Measurements from ENCODE around the gene SYT12.

DNA sequence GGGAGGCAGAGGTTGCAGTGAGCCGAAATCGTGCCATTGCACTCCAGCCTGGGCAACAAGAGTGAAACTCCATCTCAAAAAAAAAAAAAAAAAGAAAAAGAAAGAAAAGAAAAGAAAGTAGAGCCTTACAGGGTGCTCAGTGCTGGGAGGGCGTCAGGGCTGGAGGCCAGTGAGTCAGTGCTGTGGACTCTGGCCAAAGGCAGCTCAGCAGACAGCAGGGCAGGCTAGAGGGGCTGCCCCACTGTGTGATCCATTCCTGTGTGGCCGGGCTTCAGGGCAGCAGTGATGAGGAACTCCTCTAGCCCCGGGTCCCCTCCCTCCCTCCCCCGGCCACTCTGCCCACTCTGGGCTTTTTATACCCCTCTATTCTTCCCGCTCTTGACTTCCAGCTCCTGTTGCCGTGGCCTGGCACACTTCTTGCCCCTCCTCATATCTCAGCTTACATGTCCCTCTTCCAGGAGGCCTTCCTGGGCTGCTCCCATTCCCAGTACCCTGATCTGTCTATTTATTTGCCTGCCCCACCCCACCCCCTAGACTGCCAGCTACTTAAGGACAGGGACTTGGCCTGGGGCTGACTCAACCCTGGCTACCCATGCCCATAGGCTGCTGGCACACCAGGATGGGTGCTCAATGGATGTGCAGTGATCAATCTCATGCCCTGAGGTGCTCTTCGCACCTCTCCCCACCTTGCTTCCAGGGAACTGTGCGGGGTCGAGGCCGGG is 10.1 kb downstream of the SYT12 start:
- TF ChIP-seq, protein P1, sequence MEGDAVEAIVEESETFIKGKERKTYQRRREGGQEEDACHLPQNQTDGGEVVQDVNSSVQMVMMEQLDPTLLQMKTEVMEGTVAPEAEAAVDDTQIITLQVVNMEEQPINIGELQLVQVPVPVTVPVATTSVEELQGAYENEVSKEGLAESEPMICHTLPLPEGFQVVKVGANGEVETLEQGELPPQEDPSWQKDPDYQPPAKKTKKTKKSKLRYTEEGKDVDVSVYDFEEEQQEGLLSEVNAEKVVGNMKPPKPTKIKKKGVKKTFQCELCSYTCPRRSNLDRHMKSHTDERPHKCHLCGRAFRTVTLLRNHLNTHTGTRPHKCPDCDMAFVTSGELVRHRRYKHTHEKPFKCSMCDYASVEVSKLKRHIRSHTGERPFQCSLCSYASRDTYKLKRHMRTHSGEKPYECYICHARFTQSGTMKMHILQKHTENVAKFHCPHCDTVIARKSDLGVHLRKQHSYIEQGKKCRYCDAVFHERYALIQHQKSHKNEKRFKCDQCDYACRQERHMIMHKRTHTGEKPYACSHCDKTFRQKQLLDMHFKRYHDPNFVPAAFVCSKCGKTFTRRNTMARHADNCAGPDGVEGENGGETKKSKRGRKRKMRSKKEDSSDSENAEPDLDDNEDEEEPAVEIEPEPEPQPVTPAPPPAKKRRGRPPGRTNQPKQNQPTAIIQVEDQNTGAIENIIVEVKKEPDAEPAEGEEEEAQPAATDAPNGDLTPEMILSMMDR (IDR thresholded peaks at IDR 0.05; ENCODE audit: low read length), result no peak
- TF ChIP-seq EZH2 (IDR thresholded peaks at IDR 0.05; ENCODE audit: borderline replicate concordance, low read length), result no peak
